Hepatocyte (in vitro differentiated cells): Measurements from ENCODE around the gene PARD3B.

Experiments used
- EZH2 ChIP-seq: fragments of 200-600 bp; sonication (generic); IDR thresholded peaks from 2 replicates; pipeline ENCODE4 v1.6.1; 2016; ENCODE audit warnings: antibody characterized with exemption, mild to moderate bottlenecking, borderline replicate concordance
- EZH2phosphoT487 ChIP-seq: fragments of 200-600 bp; sonication (generic); IDR thresholded peaks from one replicate; pipeline ENCODE4 v1.6.1; 2018; ENCODE audit warnings: antibody characterized with exemption, mild to moderate bottlenecking, low read depth, moderate library complexity; ENCODE audit not compliant: unreplicated experiment, severe bottlenecking
- TF ChIP-seq, protein P1 (sequence below): fragments of 200-600 bp; sonication (generic); IDR thresholded peaks from 2 replicates; pipeline ENCODE4 v1.5.1; 2016; ENCODE audit warnings: antibody characterized with exemption, mild to moderate bottlenecking; ENCODE audit not compliant: poor library complexity

DNA sequence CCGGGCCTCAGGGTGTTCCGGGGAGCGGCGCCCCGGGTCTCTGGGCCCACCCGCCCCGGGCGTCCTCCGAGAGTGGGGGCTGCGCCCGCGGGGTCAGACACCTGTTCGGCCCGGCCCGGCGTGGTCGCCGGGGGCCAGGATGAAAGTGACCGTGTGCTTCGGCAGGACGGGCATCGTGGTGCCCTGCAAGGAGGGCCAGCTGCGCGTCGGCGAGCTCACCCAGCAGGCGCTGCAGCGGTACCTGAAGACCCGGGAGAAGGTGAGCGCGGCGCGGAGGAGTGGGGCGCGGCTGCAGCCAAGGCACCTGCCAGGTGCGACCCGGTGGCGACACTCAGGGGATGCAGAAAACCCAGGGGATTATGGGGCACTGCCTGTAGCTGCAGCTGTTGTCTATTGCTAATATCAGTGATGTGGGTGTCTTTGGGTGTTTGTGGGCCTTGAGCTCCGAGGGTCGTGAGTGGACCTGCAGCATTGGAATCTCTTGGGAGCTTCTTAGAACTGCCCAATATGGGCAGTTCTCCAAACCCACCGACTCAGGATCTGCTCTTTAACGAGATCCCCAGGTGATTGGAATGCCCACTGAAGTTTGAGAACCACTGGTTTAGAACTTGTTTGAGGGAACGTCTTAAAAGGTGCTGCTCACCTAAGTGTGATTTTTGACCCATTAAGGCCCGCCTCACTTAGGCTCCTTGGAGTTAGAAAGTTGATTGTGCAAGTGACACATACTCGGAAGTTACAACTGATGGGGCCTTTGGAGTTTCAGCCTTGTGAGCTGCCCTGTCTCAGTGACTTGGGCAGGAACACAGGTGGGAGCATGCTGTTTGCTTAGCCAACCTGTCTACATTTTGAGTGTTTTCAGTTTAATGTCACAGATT is 823 bp downstream of the PARD3B start:
- TF ChIP-seq, protein P1, sequence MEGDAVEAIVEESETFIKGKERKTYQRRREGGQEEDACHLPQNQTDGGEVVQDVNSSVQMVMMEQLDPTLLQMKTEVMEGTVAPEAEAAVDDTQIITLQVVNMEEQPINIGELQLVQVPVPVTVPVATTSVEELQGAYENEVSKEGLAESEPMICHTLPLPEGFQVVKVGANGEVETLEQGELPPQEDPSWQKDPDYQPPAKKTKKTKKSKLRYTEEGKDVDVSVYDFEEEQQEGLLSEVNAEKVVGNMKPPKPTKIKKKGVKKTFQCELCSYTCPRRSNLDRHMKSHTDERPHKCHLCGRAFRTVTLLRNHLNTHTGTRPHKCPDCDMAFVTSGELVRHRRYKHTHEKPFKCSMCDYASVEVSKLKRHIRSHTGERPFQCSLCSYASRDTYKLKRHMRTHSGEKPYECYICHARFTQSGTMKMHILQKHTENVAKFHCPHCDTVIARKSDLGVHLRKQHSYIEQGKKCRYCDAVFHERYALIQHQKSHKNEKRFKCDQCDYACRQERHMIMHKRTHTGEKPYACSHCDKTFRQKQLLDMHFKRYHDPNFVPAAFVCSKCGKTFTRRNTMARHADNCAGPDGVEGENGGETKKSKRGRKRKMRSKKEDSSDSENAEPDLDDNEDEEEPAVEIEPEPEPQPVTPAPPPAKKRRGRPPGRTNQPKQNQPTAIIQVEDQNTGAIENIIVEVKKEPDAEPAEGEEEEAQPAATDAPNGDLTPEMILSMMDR: no peak
- TF ChIP-seq EZH2phosphoT487 (no peak), EZH2 (no peak)
